RPMI8226 (cell line): ENCODE data around the gene TFPT.
A peak's percentile ranks its signal among the peaks of the same experiment; 100 is the strongest.
"Not testable (repeated sequence)": the region's sequence is repeated elsewhere in the genome, so short reads cannot be mapped to it uniquely, and the experiment has no call there.

Source experiments
- DNase-seq: peaks from one replicate; pipeline ENCODE4 v3.0.0-alpha.2; 2015

Gene TFPT

DNA sequence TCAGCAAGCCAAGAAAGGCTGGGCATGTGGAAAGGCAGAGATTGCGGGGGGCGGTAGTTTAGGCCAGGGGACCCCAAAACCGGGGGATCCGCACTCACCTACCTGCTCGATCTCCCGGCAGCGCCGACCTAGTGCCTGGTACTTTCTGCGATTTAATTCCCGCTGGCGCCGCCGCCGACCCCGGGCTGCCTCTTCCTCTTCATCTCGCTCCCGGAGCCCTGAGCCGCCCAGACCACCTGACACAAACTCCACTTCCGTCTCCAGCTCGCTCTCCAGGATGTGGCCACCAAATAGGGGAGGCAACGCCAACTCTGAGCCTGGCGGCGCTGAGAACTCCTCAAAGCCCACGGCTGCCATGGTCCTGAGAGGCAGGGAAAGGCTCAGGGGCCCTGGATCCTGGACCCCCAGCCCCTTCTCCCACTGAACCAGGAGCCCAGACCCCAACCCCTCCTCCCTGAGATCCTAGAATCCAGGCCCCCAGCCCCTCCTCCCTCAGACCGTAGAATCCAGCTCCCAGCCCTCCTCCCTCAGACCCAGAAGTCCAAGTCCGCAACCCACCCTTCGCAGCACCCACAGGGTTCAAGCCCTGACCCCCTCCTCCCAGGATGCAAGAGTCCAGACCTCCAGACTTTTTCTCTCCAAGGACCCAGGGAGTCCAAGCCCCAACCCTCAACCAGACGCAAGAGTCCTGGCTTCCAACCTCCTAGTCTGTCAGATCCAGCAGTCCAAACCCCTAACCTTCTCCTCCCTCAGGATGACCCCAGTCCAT is 933 bp downstream of the TFPT start:
- no peak for DNase-seq

- DNase-seq, result no peak
Measured at GRCh38 chr19:54109651-54110050, 5.8 kb downstream of the TFPT start.

DNA sequence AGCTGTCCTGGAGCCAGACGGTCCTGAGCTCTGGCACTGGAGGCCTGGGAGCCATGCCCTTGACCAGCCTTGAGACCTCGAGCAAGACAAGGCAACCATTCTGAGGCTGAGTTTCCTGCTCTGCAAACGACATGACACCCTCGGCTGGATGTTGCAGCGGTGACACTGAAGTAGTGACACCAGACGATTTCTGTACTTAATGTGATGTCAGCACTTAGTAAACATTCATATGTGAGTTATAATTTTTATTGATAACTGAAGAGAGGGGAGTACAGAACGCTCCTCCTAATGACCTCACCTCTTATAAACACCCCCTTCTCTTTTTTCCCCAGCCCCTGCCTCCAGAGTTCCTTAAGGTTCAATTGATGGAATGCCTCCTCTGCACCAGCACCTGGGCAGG is 7.0 kb downstream of the TFPT start:
- no peak for DNase-seq

- DNase-seq, result no peak
Measured at GRCh38 chr19:54107876-54108490, 7.5 kb downstream of the TFPT start.

DNA sequence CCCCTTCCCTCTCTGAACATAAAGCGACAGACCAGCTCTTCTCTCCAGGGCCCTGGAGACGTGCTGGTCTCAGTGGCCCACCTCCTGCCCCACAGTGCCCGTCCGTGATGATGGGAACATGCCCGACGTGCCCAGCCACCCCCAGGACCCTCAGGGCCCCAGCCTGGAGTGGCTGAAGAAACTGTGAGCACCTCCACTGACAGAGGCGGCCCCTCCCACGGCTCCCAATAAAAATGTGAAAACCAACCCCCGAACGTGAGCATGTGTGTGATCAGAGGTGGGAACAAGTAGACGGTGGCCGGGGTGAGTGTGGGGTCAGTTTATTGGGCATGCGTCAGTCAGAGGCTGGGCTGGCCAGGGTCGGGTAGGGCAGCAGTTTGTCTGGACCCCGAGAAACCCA is 8.7 kb downstream of the TFPT start:
- no peak for DNase-seq

DNA sequence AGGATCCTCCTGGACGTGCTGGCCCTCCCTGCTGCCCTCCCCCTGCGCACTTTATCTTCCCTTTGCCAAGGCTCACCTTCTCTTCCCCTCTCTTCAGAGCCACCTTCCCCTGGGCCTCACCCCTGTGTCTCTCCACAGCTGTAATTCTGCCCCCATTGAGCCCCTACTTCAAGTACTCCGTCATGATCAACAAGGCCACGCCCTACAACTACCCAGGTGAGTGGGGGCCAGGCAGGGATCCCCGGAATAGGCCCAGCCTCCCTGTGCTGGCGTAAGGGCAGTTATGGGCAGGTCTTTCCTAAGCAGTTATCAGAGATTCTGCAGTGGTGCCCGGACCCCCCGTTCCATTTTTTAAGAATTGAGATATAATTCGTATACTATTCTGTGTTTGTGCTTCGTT is 9.7 kb downstream of the TFPT start:
- DNase-seq, result no peak

GRCh38 chr19:54104998-54105715 is 10.3 kb downstream of the TFPT start:
- DNase-seq, result no peak

- DNase-seq, result peak; percentile 99
Measured at GRCh38 chr19:54102421-54103169, 12.9 kb downstream of the TFPT start, which contains the start of gene NDUFA3. NDUFA3 (plus strand) TSS chr19:54102855; CDS start chr19:54102879, 24 bp downstream.

GRCh38 chr19:54100561-54100960 is 14.9 kb downstream of the TFPT start, which contains the start of gene OSCAR:
OSCAR (minus strand) TSS chr19:54100803; CDS start chr19:54100792, 11 bp downstream.
- no peak for DNase-seq

DNA sequence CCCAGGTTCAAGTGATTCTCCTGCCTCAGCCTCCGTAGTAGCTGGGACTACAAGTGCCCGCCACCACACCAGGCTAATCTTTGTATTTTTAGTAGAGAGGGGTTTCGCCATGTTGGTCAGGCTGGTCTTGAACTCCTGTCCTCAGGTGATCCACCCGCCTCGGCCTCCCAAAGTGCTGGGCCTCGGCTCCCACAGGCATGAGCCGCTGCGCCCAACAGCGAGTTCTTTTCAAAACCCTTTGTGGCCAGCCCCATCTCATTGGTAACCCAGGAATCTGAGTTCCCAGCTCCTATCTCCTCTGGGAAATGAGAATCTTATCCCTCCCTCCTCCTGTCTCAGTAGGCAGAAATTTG is 15.6 kb downstream of the TFPT start:
- DNase-seq, result not testable (repeated sequence)

DNA sequence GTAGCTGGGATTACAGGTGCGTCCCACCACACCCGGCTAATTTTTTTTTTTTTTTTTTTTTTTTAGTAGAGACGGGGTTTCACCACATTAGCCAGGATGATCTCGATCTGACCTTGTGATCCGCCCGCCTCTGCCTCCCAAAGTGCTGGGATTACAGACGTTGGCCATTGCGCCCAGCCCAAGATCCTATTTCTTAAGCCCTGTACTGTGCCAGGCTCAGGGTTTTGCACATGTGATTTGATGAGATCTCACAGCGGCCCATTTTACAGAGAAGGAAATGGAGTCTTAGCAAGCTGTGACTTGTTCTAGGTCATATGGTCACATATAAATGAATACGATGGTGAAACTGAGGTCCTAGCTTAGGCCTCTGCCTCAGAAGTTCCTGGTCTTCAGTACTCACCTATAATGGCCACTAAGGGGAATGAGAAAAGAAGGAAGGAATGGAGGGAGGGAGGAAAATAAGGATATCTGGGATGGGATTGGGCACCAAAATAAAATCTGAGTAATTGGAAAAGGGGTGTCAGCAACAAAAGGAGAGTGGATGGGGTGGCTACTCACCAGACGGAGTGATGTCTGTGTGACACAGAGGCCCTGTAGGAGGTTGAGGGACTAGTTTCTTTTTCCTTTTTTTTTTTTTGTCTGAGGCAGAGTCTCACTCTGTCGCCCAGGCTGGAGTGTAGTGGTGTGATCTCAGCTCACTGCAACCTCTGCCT is 16.1 kb downstream of the TFPT start:
- no peak for DNase-seq

DNA sequence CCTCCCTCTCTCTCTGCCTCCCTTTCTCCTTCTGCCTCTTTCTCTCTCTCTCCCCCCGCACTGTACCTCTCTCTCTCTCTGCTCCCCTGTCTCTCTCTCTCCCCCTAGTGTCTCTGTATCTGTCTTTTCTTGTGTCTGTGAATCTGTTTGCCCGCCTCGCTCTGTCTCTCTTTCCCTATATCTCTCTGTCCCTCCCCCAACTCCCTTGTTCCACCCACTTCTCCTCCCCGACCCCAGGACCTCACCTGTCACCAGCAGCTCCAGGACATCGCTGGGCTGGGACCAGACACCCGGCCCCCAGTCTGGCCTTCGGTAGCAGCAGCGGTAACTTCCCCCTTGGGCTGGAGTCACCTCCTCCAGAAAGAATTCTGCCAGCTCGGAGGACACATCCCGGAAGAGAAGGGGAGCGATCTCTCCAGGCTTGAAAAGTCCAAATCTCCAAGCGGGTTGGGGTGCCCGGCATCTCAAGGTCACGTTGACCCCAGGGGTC is 18.8 kb downstream of the TFPT start:
- peak; percentile 52 for DNase-seq

DNA sequence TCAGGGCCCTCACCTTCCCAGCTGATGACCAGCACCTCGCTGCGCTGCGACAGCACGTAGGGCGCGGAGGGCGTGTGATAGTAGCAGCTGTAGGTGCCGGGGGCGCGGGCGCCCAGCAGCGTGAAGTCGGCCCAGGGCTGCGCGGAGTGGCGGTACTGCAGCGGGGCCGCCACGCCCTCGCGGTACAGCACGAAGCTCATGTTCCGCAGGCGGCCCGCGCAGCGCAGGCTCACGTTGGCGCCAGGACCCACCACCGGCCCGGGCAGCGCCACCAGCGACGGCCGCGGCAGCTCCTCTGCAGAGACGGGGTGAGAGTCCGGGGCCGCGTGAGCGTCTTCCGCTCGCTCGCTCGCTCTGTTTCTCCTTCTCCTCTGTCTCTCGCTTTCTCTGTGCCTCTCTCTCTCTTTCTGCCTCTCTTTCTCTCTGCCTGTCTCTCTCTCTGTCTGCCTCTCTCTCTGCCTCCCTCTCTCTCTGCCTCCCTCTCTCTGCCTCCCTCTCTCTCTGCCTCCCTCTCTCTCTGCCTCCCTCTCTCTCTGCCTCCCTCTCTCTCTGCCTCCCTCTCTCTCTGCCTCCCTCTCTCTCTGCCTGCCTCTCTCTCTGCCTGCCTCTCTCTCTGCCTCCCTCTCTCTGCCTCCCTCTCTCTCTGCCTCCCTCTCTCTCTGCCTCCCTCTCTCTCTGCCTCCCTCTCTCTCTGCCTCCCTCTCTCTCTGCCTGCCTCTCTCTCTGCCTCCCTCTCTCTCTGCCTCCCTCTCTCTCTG is 19.4 kb downstream of the TFPT start:
- DNase-seq, result peak; percentile 71

GRCh38 chr19:54095136-54095858 is 20.2 kb downstream of the TFPT start:
- DNase-seq, result no peak

DNA sequence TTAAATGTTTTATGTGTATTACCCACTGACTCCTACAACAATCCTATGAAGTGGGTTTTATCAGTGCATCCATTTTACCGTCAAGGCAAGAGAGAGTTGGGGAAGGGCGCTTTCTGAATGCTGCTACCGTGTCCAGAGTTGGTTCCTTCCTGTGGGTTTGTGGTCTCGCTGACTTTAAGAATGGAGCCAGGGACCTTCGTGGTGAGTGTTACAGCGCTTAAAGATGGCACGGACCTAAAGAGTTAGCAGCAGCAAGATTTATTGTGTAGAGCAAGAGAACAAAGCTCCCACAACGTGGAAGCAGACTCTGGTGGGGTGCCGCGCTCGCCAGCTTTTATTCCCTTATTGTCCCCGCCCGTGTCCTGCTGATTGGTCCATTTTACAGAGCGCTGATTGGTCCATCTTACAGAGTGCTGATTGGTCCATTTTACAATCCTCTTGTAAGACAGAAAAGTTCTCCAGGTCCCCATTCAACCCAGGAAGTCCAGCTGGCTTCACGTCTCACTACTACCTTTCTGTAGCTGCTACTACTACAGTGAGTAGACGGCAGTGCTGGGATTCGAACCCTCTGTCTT is 20.9 kb downstream of the TFPT start:
- DNase-seq, result no peak

- no peak for DNase-seq
Measured at GRCh38 chr19:54084410-54084809, 31.0 kb downstream of the TFPT start.

DNA sequence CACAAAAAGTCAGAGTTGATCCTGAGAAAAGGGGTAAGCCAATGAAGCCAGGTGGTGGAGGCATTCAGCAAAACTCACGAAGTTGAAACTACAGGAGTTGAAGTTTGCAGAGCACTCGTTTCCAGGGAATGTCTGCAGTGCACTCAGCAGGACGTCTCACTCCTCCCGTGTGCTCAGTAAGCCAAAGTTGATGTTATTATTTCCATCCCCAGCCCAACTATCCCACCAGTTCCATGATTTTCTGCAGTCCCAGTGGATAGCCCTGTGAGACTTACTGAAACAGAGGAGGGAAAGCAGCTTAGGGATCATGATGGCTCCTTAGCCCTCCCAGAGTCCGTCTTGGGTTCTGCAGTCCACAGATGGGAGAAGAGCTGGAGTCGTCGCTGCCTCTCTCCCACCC is 34.4 kb downstream of the TFPT start, which contains the start of gene TARM1:
Gene TARM1 (minus strand): TSS at position 334 of the 400 bp plus-strand sequence. CDS start 25 bp downstream, at position 309.
- DNase-seq, result no peak

GRCh38 chr19:54077334-54077733 is 38.1 kb downstream of the TFPT start:
- DNase-seq, result no peak

GRCh38 chr19:54074851-54075250 is 40.6 kb downstream of the TFPT start:
- no peak for DNase-seq

GRCh38 chr19:54073829-54074228 is 41.6 kb downstream of the TFPT start:
- DNase-seq, result no peak
